GM18909 (cell line): ENCODE data around the gene CORIN.

Experiments used
- ATAC-seq: cut with Tn5 transposase; IDR thresholded peaks from one replicate; pipeline ENCODE4 v1.9.1; 2021; ENCODE audit warnings: mild to moderate bottlenecking; ENCODE audit not compliant: unreplicated experiment, poor library complexity

The CORIN gene

GRCh38 chr4:47654972-47655693, 182.7 kb downstream of the CORIN start:
- no peak for ATAC-seq

GRCh38 chr4:47652092-47652491, 185.8 kb downstream of the CORIN start:
- no peak for ATAC-seq

- ATAC-seq = no peak
Measured at GRCh38 chr4:47651231-47651630, 186.6 kb downstream of the CORIN start.

GRCh38 chr4:47650584-47651130, 187.2 kb downstream of the CORIN start:
- ATAC-seq = no peak

GRCh38 chr4:47647544-47647943, 190.3 kb downstream of the CORIN start:
- ATAC-seq = no peak

GRCh38 chr4:47647029-47647428, 190.8 kb downstream of the CORIN start:
- no peak for ATAC-seq

GRCh38 chr4:47646372-47646771, 191.5 kb downstream of the CORIN start:
- no peak for ATAC-seq

GRCh38 chr4:47643845-47644244, 194.0 kb downstream of the CORIN start:
- no peak for ATAC-seq

GRCh38 chr4:47642985-47643760, 194.7 kb downstream of the CORIN start:
- ATAC-seq = no peak

GRCh38 chr4:47642191-47642830, 195.6 kb downstream of the CORIN start:
- ATAC-seq = no peak

- ATAC-seq = no peak
Measured at GRCh38 chr4:47641755-47642154, 196.1 kb downstream of the CORIN start.

- no peak for ATAC-seq
Measured at GRCh38 chr4:47640911-47641310, 197.0 kb downstream of the CORIN start.

GRCh38 chr4:47639531-47639930, 198.3 kb downstream of the CORIN start:
- ATAC-seq = no peak

GRCh38 chr4:47631161-47631560, 206.7 kb downstream of the CORIN start:
- no peak for ATAC-seq

GRCh38 chr4:47624031-47624441, 213.8 kb downstream of the CORIN start:
- ATAC-seq = no peak

- no peak for ATAC-seq
Measured at GRCh38 chr4:47621181-47621580, 216.7 kb downstream of the CORIN start.

- ATAC-seq = no peak
Measured at GRCh38 chr4:47619691-47620090, 218.2 kb downstream of the CORIN start.

GRCh38 chr4:47617607-47618006, 220.3 kb downstream of the CORIN start:
- peak; percentile 74 for ATAC-seq

GRCh38 chr4:47615385-47615784, 222.5 kb downstream of the CORIN start:
- no peak for ATAC-seq

GRCh38 chr4:47612116-47613023, 225.5 kb downstream of the CORIN start:
- ATAC-seq = no peak
